Measurements from ENCODE around the gene ANK2. TPM values are rescaled to one million over a fixed set of nuclear protein-coding genes. Genes with fewer than 3 reads are reported as not detected.

Gene ANK2
- total RNA-seq, 1 donor from 2014 or later: 14.0 TPM

DNA sequence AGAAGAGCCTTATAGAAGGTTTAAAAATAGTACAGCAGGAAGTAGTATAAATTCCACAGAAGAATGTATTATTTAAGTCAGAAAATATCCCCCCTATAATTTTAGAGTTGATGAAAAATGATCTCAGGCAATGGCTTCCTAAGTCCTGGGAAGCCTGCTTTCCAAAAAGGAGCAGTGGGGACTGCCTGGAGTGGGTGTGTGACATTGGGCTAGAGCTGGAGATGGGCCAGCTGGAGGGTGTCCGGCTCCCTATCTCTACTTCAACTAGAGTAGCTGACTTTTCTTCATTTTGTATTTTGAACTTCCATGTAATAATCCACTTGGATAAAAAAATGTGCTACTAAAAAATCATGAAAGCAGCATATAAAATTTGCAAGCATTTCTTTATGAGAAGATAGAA is 253.9 kb downstream of the ANK2 start:
- ATAC-seq: no peak
- no peaks in the 10 kb centered on the region for H3K4me1 ChIP-seq
- DNase-seq: no peak
- H3K36me3 ChIP-seq: no peaks in the 10 kb centered on the region
- H3K4me3 ChIP-seq: no peak overlapping the region
- H3K9me3 ChIP-seq: no peaks in the 10 kb centered on the region
- TF ChIP-seq, protein P1, sequence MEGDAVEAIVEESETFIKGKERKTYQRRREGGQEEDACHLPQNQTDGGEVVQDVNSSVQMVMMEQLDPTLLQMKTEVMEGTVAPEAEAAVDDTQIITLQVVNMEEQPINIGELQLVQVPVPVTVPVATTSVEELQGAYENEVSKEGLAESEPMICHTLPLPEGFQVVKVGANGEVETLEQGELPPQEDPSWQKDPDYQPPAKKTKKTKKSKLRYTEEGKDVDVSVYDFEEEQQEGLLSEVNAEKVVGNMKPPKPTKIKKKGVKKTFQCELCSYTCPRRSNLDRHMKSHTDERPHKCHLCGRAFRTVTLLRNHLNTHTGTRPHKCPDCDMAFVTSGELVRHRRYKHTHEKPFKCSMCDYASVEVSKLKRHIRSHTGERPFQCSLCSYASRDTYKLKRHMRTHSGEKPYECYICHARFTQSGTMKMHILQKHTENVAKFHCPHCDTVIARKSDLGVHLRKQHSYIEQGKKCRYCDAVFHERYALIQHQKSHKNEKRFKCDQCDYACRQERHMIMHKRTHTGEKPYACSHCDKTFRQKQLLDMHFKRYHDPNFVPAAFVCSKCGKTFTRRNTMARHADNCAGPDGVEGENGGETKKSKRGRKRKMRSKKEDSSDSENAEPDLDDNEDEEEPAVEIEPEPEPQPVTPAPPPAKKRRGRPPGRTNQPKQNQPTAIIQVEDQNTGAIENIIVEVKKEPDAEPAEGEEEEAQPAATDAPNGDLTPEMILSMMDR (IDR thresholded peaks at IDR 0.05): no peak
- H3K27me3 ChIP-seq (ENCODE audit: low read depth): no peaks in the 10 kb centered on the region
- intact Hi-C loops (cut with DNase I): no loop called here
- H3K27ac ChIP-seq: no peak overlapping the region

DNA sequence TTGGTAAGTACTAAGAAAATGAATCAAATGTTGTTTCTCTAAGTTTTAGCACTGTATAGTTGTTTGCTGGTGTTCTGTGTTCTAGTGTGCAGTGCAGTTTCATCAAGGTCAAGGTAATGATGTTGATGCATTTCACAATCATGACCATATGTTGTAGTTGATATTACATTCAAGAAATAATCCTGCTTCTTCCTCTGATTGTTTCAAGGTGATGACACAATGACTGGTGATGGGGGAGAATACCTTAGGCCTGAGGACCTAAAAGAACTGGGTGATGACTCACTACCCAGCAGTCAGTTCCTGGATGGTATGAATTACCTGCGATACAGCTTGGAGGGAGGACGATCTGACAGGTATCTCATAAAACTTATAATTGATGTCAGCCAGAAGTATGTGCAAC is 261.6 kb downstream of the ANK2 start:
- DNase-seq (no peak), ATAC-seq (no peak)
- Histone ChIP-seq H3K27me3 (ENCODE audit: low read depth) (no peaks in the 10 kb centered on the region), H3K27ac (no peak overlapping the region), H3K36me3 (no peaks in the 10 kb centered on the region), H3K4me3 (no peak overlapping the region), H3K9me3 (no peaks in the 10 kb centered on the region), H3K4me1 (no peaks in the 10 kb centered on the region)
- intact Hi-C loops (cut with DNase I): no loop called here
- TF ChIP-seq, protein P1 (IDR thresholded peaks at IDR 0.05): no peak

DNA sequence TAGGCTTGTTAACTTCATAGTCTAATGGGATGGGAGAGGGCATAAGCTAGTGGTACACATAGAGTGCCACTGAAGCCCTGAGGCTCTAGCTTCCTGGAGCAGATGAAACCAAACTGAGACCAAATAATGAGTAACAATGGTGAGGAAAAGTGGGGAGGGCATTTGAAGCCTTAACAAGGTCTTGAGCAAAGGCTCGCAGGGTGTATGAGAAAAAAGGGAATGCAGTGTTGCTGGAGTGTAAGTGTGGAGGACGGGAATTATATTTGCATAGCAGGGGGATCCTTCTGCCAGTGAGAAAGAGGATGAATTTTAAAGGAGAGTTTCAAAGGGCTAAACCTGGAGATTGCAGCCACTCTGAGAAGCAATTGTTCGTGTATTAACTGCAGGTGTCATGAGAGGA is 263.1 kb downstream of the ANK2 start:
- H3K9me3 ChIP-seq: no peaks in the 10 kb centered on the region
- ATAC-seq (no peak), DNase-seq (no peak)
- no peaks in the 10 kb centered on the region for H3K4me1 ChIP-seq
- no peaks in the 10 kb centered on the region for H3K27me3 ChIP-seq (ENCODE audit: low read depth)
- no peak overlapping the region for H3K4me3 ChIP-seq
- TF ChIP-seq, protein P1 (IDR thresholded peaks at IDR 0.05): no peak
- no peaks in the 10 kb centered on the region for H3K36me3 ChIP-seq
- H3K27ac ChIP-seq: no peak overlapping the region
- intact Hi-C loops (cut with DNase I): no loop called here

DNA sequence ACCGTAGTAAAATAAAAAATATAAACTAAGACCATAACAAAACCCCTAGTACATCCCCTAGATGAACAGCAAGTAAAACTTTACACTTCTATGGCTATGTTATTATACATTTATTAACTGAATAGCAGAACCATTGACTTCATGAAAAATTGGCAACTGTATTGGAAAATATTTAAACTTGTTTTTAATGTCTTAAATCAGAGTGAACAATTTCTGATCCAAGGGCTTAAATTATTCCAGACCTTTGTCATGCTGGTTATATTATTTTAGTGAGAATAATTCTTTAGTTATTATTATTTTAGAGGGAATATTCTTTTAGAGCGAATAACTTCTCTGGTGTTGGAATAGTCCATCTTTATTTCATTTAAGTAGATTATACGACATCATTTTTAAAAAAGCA is 265.0 kb downstream of the ANK2 start:
- no peaks in the 10 kb centered on the region for H3K36me3 ChIP-seq
- no peaks in the 10 kb centered on the region for H3K9me3 ChIP-seq
- no peaks in the 10 kb centered on the region for H3K27me3 ChIP-seq (ENCODE audit: low read depth)
- no peak overlapping the region for H3K4me3 ChIP-seq
- intact Hi-C loops (cut with DNase I): no loop called here
- no peaks in the 10 kb centered on the region for H3K4me1 ChIP-seq
- H3K27ac ChIP-seq: no peak overlapping the region
- DNase-seq (no peak), ATAC-seq (no peak)
- TF ChIP-seq, protein P1 (IDR thresholded peaks at IDR 0.05): no peak

DNA sequence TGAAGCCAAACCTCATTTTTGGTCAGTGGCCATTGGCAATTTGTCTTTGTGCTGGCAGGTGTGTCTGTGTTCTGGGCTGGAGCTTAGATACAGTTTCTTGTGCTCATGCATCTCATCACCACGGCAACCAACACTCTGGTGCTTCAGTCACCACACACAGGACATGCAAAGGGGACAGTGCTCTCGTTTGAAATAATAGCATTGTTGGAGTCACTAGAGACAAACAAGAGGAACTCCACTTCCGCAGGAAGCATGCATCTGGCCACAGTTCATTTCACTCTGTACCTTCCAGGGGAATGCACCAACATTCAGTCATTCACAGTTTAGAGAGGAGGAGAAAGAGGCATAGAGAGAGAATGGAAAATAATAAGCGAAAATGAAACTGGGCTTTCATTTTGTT is 267.4 kb downstream of the ANK2 start:
- DNase-seq (no peak), ATAC-seq (peak in 1 of 2 donors; percentile 41)
- no peak overlapping the region for H3K4me3 ChIP-seq

More for the DNA sequence above, 267.4 kb downstream of the ANK2 start:
- Histone ChIP-seq H3K36me3 (no peaks in the 10 kb centered on the region), H3K9me3 (no peaks in the 10 kb centered on the region), H3K27me3 (ENCODE audit: low read depth) (no peaks in the 10 kb centered on the region), H3K27ac (no peak overlapping the region), H3K4me1 (no peaks in the 10 kb centered on the region)
- intact Hi-C loops (cut with DNase I): no loop called here
- TF ChIP-seq, protein P1 (IDR thresholded peaks at IDR 0.05): no peak
